Measurements from ENCODE around the gene DUSP19.

Gene DUSP19

GRCh38 chr2:183068561-183068960, 10.0 kb upstream of the DUSP19 start:
- DNase-seq = no peak

- DNase-seq = no peak
These were observed 9.4 kb upstream of the DUSP19 start for GRCh38 chr2:183069174-183069573.

- no peak for DNase-seq
These were observed 7.4 kb upstream of the DUSP19 start for GRCh38 chr2:183070942-183071844.

- DNase-seq = no peak
These were observed 6.4 kb upstream of the DUSP19 start for GRCh38 chr2:183072177-183072576.

- no peak for DNase-seq
These were observed 434 bp upstream of the DUSP19 start for GRCh38 chr2:183078163-183078463.

GRCh38 chr2:183079139-183079775, 710 bp downstream of the DUSP19 start:
- no peak for DNase-seq

GRCh38 chr2:183081911-183082310, 3.4 kb downstream of the DUSP19 start:
- no peak for DNase-seq

- DNase-seq = no peak
These were observed 9.5 kb downstream of the DUSP19 start for GRCh38 chr2:183088061-183088460.

- DNase-seq = no peak
These were observed 10.8 kb downstream of the DUSP19 start for GRCh38 chr2:183089192-183089851.

GRCh38 chr2:183091318-183091953, 12.9 kb downstream of the DUSP19 start:
- no peak for DNase-seq

- DNase-seq = no peak
These were observed 13.4 kb downstream of the DUSP19 start for GRCh38 chr2:183091954-183092345.

- DNase-seq = no peak
These were observed 15.5 kb downstream of the DUSP19 start for GRCh38 chr2:183093857-183094657.

- no peak for DNase-seq
These were observed 27.0 kb downstream of the DUSP19 start for GRCh38 chr2:183105402-183106134.

- DNase-seq = no peak
These were observed 34.0 kb downstream of the DUSP19 start for GRCh38 chr2:183112577-183112976.

- DNase-seq = no peak
These were observed 35.1 kb downstream of the DUSP19 start for GRCh38 chr2:183113630-183114029.

- no peak for DNase-seq
These were observed 38.7 kb downstream of the DUSP19 start for GRCh38 chr2:183117226-183117625.

- DNase-seq = no peak
These were observed 44.8 kb downstream of the DUSP19 start for GRCh38 chr2:183123117-183123958.

GRCh38 chr2:183123959-183124221, 45.3 kb downstream of the DUSP19 start:
- DNase-seq = no peak

GRCh38 chr2:183124222-183124956, 45.8 kb downstream of the DUSP19 start, which contains the start of gene NUP35:
TSS of gene NUP35 (plus strand) at chr2:183124443. CDS start at chr2:183124458, 15 bp downstream.
- peak; percentile 6 for DNase-seq

- DNase-seq = no peak
These were observed 46.4 kb downstream of the DUSP19 start for GRCh38 chr2:183124957-183125255.
